ENCODE results near the gene PDP2. TPM values are rescaled to one million over a fixed set of nuclear protein-coding genes. Genes with fewer than 3 reads are reported as not detected.

Gene PDP2
- total RNA-seq, 2 donors from 2014 or later = 16.0 to 25.9 TPM

DNA sequence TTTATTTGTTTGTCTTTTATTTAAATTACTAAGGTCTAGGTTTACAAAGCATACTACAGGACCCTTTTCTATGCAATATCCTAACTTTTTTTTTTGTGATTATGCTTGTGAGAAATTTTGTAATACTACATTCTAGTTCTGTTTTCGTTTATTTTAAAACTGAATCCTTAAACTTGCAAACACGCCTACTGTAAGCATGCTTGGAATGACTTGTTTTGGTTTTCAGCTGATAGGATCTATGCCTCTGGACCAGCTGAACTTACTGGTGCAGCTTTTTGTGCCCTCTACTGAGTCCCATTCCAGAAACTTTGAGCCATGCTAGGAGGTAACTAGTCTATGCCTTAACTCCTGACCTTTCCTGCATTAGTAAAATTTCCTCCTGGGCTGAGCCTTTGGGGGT is 6.0 kb downstream of the PDP2 start:
- Histone ChIP-seq H3K4me1 (peaks cover 4% of the 10 kb centered on the region), H3K27ac (no peak overlapping the region), H3K27me3 (no peaks in the 10 kb centered on the region), H3K9me3 (no peaks in the 10 kb centered on the region), H3K9ac (ENCODE audit: low read depth in 2 of 2, low read length in 2 of 2) (no peak overlapping the region), H3K4me3 (no peak overlapping the region), H3K36me3 (peaks cover 5% of the 10 kb centered on the region)
- DNase-seq = no peak
- no peak for TF ChIP-seq CTCF (IDR thresholded peaks at IDR 0.05)
- intact Hi-C loops (cut with DNase I) = no loop called here

DNA sequence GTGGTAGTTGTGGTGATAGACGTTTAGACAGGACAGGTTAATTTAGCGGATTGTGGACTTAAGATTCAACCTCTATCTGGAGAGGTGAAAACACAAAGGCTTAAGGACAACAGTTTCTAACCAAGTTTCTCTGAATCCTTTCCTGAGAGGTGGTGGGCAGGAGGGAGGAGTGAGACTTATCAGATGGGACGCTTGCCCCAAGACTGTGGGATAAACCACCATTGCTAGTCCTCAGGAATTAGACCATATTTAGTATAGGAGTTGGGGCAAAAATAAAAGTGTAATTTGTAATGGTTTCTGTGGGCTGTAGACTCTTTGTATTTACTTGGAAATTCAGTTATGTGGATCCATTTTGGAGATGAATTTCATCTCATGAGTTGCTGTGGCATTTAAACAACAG is 6.6 kb downstream of the PDP2 start:
- H3K4me3 ChIP-seq = no peak overlapping the region
- no peaks in the 10 kb centered on the region for H3K4me1 ChIP-seq
- no peaks in the 10 kb centered on the region for H3K27me3 ChIP-seq
- no peak for DNase-seq
- H3K27ac ChIP-seq = no peak overlapping the region
- H3K9ac ChIP-seq (ENCODE audit: low read depth in 2 of 2, low read length in 2 of 2) = no peak overlapping the region
- peaks cover 5% of the 10 kb centered on the region for H3K36me3 ChIP-seq
- no peak for TF ChIP-seq CTCF (IDR thresholded peaks at IDR 0.05)
- H3K9me3 ChIP-seq = no peaks in the 10 kb centered on the region
- intact Hi-C loops (cut with DNase I) = no loop called here

GRCh38 chr16:66888647-66889615 is 8.6 kb downstream of the PDP2 start:
- no peak overlapping the region for H3K4me3 ChIP-seq
- H3K27ac ChIP-seq = no peak overlapping the region
- TF ChIP-seq CTCF (IDR thresholded peaks at IDR 0.05) = no peak
- H3K9me3 ChIP-seq = no peaks in the 10 kb centered on the region
- no peak overlapping the region for H3K9ac ChIP-seq (ENCODE audit: low read depth in 2 of 2, low read length in 2 of 2)
- no peak for DNase-seq
- intact Hi-C loops (cut with DNase I) = no loop called here
- H3K36me3 ChIP-seq = peaks cover 5% of the 10 kb centered on the region
- H3K4me1 ChIP-seq = no peaks in the 10 kb centered on the region
- H3K27me3 ChIP-seq = no peaks in the 10 kb centered on the region

GRCh38 chr16:66889622-66890021 is 9.3 kb downstream of the PDP2 start:
- Histone ChIP-seq H3K27me3 (no peaks in the 10 kb centered on the region), H3K36me3 (peaks cover 5% of the 10 kb centered on the region), H3K9ac (ENCODE audit: low read depth in 2 of 2, low read length in 2 of 2) (no peak overlapping the region), H3K4me1 (no peaks in the 10 kb centered on the region), H3K4me3 (no peak overlapping the region), H3K27ac (no peak overlapping the region), H3K9me3 (no peaks in the 10 kb centered on the region)
- intact Hi-C loops (cut with DNase I) = no loop called here
- DNase-seq = no peak
- TF ChIP-seq CTCF (IDR thresholded peaks at IDR 0.05) = no peak

DNA sequence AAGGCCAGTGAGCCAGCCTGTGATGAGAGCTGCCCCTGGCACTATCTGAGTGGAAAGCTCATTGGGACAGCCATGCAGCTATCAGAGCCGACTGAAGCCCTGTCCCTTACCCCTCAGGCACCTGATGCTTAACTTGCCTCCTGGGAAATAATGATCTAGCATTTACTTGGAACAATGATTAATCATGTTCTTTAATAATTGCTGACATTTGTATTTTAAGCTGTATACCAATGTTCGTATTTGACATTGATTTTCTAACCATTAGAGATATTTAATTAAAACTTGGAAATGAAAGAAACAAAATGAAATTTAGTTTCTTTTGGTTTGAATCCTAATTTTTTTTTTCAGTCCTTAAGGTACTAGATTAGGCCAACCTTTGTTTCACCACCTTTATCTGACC is 10.5 kb downstream of the PDP2 start:
- Histone ChIP-seq H3K27me3 (no peaks in the 10 kb centered on the region), H3K36me3 (no peaks in the 10 kb centered on the region), H3K9ac (ENCODE audit: low read depth in 2 of 2, low read length in 2 of 2) (no peak overlapping the region), H3K4me3 (no peak overlapping the region), H3K27ac (no peak overlapping the region), H3K9me3 (no peaks in the 10 kb centered on the region), H3K4me1 (peaks cover 6% of the 10 kb centered on the region)
- no peak for DNase-seq
- no peak for TF ChIP-seq CTCF (IDR thresholded peaks at IDR 0.05)
- intact Hi-C loops (cut with DNase I) = no loop called here

Data from colonic mucosa (tissue), 4 donors.